Esophagus squamous epithelium (tissue), 4 donors: Measurements from ENCODE around the gene CCDC50.

ENCODE experiments used
- POLR2A ChIP-seq, 4 donors: fragments of 450-650 bp; IDR thresholded peaks; one replicate each; pipeline ENCODE4 v1.6.1; 2017; ENCODE audit warnings: antibody characterized with exemption in 4 of 4, mild to moderate bottlenecking in 4 of 4, moderate library complexity in 3 of 4
- TF ChIP-seq, protein P1 (sequence below), 6 experiments: fragments of 450-650 bp in 4 of 6; fragments of 200-600 bp in 2 of 6; sonication (generic) in 2 of 6; IDR thresholded peaks; one replicate each; pipeline ENCODE4 v1.5.1; 2016 to 2019; ENCODE audit warnings: antibody characterized with exemption in 6 of 6, mild to moderate bottlenecking in 4 of 6, moderate library complexity in 4 of 6

DNA sequence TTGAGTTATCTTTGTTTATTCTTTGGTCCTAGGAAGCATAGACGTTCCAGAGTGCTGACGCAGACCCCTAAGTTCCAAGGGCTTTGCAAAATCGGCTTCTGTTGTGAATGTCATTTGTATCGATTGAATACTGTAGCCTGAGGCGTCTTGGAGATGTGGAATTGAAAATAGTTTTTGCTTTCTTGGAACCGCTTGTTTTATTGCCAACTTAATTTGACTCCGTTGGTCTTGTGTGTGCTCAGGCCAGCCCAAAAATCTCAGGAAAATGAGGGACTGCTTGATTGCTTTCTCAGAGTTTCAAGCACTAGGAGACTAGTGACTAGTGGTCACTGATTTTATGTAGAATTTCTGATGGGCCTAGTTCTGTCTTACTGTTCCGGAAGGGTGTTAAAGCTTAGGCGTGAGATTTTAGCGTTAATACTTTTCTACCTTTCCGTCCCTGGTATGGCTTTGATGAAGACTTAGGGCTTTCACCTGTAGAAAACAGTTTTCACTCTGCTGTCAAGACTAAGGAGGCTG is 1.4 kb downstream of the CCDC50 start:
- TF ChIP-seq, protein P1, sequence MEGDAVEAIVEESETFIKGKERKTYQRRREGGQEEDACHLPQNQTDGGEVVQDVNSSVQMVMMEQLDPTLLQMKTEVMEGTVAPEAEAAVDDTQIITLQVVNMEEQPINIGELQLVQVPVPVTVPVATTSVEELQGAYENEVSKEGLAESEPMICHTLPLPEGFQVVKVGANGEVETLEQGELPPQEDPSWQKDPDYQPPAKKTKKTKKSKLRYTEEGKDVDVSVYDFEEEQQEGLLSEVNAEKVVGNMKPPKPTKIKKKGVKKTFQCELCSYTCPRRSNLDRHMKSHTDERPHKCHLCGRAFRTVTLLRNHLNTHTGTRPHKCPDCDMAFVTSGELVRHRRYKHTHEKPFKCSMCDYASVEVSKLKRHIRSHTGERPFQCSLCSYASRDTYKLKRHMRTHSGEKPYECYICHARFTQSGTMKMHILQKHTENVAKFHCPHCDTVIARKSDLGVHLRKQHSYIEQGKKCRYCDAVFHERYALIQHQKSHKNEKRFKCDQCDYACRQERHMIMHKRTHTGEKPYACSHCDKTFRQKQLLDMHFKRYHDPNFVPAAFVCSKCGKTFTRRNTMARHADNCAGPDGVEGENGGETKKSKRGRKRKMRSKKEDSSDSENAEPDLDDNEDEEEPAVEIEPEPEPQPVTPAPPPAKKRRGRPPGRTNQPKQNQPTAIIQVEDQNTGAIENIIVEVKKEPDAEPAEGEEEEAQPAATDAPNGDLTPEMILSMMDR (IDR thresholded peaks at IDR 0.05), result no peak
- no peak for TF ChIP-seq POLR2A (IDR thresholded peaks at IDR 0.05)
